Osteocyte (in vitro differentiated cells): ENCODE results near the gene EXOC6B. TPM values are rescaled to one million over a fixed set of nuclear protein-coding genes. Genes with fewer than 3 reads are reported as not detected.
A peak's percentile ranks its signal among the peaks of the same experiment; 100 is the strongest.

Experiments
- DNase-seq: peaks from one replicate; pipeline ENCODE4 v3.0.0; 2021; ENCODE audit warnings: mixed read lengths; ENCODE audit not compliant: unreplicated experiment; ENCODE audit errors: extremely low spot score
- H3K27ac Mint-ChIP-seq: one replicate; pipeline ENCODE4 v1.8.0; 2021; ENCODE audit warnings: mild to moderate bottlenecking, mixed read lengths; ENCODE audit not compliant: unreplicated experiment
- H3K27me3 Mint-ChIP-seq: one replicate; pipeline ENCODE4 v1.8.0; 2021; ENCODE audit warnings: mixed read lengths; ENCODE audit not compliant: unreplicated experiment
- H3K36me3 Mint-ChIP-seq: one replicate; pipeline ENCODE4 v1.8.0; 2021; ENCODE audit warnings: mixed read lengths; ENCODE audit not compliant: unreplicated experiment
- H3K4me1 Mint-ChIP-seq: one replicate; pipeline ENCODE4 v1.8.0; 2021; ENCODE audit warnings: mixed read lengths; ENCODE audit not compliant: unreplicated experiment
- H3K4me3 Mint-ChIP-seq: one replicate; pipeline ENCODE4 v1.8.0; 2021; ENCODE audit warnings: mild to moderate bottlenecking, moderate library complexity, mixed read lengths; ENCODE audit not compliant: unreplicated experiment
- H3K9me3 Mint-ChIP-seq: one replicate; pipeline ENCODE4 v1.8.0; 2021; ENCODE audit warnings: mixed read lengths; ENCODE audit not compliant: unreplicated experiment
- total RNA-seq: library from RNA; stranded (reverse); gene quantifications from 2 replicates; pipeline ENCODE4 v1.2.1, GENCODE V29; 2021
- TF ChIP-seq, protein P1 (sequence below): fragments of 200-600 bp; sonication (generic); IDR thresholded peaks from 2 replicates; pipeline ENCODE4 v1.5.0; 2021; ENCODE audit warnings: antibody characterized with exemption, mild to moderate bottlenecking, moderate library complexity

Gene EXOC6B
- total RNA-seq, 1 donor from 2014 or later, result 33.8 TPM

DNA sequence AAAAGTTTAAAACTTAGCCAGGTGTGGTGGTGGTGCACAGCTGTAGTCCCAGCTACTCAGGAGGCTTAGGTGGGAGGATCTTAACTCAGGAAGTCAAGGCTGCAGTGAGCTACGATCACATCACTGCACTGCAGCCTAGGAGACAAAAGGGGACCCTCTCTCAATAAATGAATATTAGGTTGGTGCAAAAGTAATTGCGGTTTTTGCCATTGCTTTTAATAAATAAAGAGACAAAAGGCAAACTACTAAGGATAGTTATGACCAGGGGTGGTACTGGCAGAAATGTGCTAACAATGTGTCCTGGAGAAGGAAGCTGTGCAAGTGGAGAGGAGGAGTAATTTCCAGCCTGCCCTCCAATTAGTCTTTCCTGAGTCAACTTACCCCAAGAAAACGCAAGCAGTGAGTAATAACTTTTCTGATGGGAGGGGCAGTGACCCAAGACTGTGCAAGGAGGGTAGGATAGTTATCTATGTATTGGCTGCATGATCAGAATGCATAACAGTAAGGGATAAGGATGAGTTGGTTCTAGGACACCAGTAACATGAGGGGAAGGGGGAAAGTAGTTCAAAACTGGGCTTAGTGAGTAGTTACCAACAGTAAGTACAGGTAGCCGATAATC lies 1.5 kb downstream of the EXOC6B start:
- peak overlapping the region; percentile 98 for H3K4me3 Mint-ChIP-seq
- TF ChIP-seq, protein P1, sequence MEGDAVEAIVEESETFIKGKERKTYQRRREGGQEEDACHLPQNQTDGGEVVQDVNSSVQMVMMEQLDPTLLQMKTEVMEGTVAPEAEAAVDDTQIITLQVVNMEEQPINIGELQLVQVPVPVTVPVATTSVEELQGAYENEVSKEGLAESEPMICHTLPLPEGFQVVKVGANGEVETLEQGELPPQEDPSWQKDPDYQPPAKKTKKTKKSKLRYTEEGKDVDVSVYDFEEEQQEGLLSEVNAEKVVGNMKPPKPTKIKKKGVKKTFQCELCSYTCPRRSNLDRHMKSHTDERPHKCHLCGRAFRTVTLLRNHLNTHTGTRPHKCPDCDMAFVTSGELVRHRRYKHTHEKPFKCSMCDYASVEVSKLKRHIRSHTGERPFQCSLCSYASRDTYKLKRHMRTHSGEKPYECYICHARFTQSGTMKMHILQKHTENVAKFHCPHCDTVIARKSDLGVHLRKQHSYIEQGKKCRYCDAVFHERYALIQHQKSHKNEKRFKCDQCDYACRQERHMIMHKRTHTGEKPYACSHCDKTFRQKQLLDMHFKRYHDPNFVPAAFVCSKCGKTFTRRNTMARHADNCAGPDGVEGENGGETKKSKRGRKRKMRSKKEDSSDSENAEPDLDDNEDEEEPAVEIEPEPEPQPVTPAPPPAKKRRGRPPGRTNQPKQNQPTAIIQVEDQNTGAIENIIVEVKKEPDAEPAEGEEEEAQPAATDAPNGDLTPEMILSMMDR, result no peak
- no peaks in the 10 kb centered on the region for H3K27me3 Mint-ChIP-seq
- H3K4me1 Mint-ChIP-seq, result peaks cover 29% of the 10 kb centered on the region
- peaks cover 7% of the 10 kb centered on the region for H3K36me3 Mint-ChIP-seq
- DNase-seq, result no peak
- H3K27ac Mint-ChIP-seq, result no peak overlapping the region
- H3K9me3 Mint-ChIP-seq, result no peaks in the 10 kb centered on the region

DNA sequence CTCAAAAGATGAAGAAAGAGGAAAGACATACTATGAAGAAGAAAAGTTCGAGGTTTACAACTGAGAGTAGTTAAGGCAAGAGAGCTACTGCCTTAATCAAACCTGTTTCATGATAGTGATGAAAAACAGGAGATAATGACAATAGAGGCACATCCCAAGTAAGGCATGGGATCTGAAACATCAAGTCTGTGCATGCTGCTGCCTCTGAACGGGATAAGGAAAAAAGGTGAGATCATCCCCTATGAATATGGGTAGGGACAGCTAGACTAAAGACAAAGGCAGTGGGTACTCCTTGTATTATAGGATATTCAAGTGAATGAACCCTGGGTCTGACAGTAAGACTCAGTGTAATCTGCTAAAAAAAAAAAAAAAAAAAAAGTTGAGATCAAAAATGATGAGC lies 3.0 kb downstream of the EXOC6B start:
- H3K27ac Mint-ChIP-seq, result no peak overlapping the region
- no peak overlapping the region for H3K4me3 Mint-ChIP-seq
- DNase-seq, result no peak
- TF ChIP-seq, protein P1, result no peak
- H3K4me1 Mint-ChIP-seq, result peaks cover 22% of the 10 kb centered on the region
- H3K9me3 Mint-ChIP-seq, result no peaks in the 10 kb centered on the region
- H3K36me3 Mint-ChIP-seq, result peaks cover 7% of the 10 kb centered on the region
- no peaks in the 10 kb centered on the region for H3K27me3 Mint-ChIP-seq

DNA sequence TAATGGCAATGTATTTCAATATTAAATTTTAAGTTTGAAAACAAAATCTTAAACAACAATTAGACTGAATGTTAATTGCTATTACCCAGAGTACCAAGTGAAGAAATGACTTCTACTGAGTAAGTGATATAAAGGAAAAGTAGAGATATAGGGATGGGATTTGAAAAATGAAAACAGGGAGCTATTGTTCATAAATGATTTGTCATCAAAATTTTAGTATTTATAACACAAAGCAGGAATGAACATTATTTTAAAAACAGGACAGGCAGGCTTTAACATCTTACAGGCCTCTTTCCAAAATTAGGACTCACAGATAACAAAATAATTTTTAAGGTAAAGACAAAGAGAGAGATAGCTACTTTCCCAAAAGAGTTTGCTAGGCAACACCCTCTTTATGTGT lies 3.9 kb downstream of the EXOC6B start:
- TF ChIP-seq, protein P1, result no peak
- no peaks in the 10 kb centered on the region for H3K27me3 Mint-ChIP-seq
- DNase-seq, result no peak
- H3K9me3 Mint-ChIP-seq, result no peaks in the 10 kb centered on the region
- H3K27ac Mint-ChIP-seq, result no peak overlapping the region
- no peak overlapping the region for H3K4me3 Mint-ChIP-seq
- peaks cover 7% of the 10 kb centered on the region for H3K36me3 Mint-ChIP-seq
- H3K4me1 Mint-ChIP-seq, result peaks cover 22% of the 10 kb centered on the region

DNA sequence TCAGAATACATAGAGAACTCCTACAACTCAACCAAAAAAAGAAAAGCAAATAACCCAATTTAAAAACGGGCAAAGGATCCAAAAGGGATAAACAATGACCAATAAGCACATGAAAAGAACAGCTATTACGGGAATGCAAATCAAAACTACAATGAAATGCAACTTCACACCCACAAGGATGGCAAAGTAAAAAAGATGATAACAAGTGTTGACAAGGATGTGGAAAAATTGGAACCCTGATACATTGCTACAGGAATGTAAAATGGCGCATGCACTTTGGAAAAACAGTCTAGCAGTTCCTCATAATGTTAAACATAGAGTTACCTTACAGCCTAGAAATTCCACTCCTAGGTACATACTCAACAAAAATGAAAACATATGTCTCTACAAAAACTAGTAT lies 4.7 kb downstream of the EXOC6B start:
- H3K9me3 Mint-ChIP-seq, result no peaks in the 10 kb centered on the region
- H3K36me3 Mint-ChIP-seq, result peaks cover 7% of the 10 kb centered on the region
- H3K27ac Mint-ChIP-seq, result no peak overlapping the region
- H3K4me3 Mint-ChIP-seq, result no peak overlapping the region
- H3K4me1 Mint-ChIP-seq, result peaks cover 23% of the 10 kb centered on the region
- H3K27me3 Mint-ChIP-seq, result no peaks in the 10 kb centered on the region
- no peak for DNase-seq
- TF ChIP-seq, protein P1, result no peak

DNA sequence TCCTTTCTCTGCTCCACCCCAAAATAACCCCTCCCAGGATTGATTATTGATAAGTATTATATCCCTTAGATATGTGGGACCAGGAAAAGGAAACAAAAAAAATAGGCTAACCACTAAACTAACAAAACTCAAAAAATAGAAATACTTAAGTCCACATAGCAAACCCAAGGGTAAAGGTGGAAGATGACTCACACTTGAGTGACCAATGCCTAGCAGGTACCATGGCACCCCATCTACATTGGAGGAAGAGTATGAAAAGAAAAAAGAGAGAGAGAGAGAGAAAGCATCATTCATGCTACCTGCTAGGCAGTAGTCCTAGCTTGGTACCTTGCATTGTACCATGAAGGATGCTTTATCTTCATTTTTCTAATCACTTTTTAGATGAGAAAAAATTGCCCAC lies 6.3 kb downstream of the EXOC6B start:
- no peak overlapping the region for H3K27ac Mint-ChIP-seq
- peaks cover 16% of the 10 kb centered on the region for H3K4me1 Mint-ChIP-seq

More for the DNA sequence above, 6.3 kb downstream of the EXOC6B start:
- H3K4me3 Mint-ChIP-seq, result no peak overlapping the region
- H3K9me3 Mint-ChIP-seq, result no peaks in the 10 kb centered on the region
- TF ChIP-seq, protein P1, result no peak
- peaks cover 9% of the 10 kb centered on the region for H3K36me3 Mint-ChIP-seq
- DNase-seq, result no peak
- no peaks in the 10 kb centered on the region for H3K27me3 Mint-ChIP-seq
